Activated CD4-positive, alpha-beta T cell treated with anti-CD3 and anti-CD28 coated beads, Interleukin-10, Interleukin-2, amounts not matched to agents 100 ng/mL and 50 ng/mL, durations not matched to agents 16 hours and 8 hours (primary cell): ENCODE results near the gene TMPRSS9.

Experiments
- DNase-seq: peaks from one replicate; pipeline ENCODE4 v3.0.0-alpha.2; 2020

Gene TMPRSS9

GRCh38 chr19:2359992-2360685 is at the start of gene TMPRSS9:
TMPRSS9 (plus strand) TSS chr19:2360265; CDS start chr19:2389786, 29,521 bp downstream.
- no peak for DNase-seq

GRCh38 chr19:2311093-2311492 is 49.0 kb upstream of the TMPRSS9 start:
- no peak for DNase-seq

GRCh38 chr19:2312820-2313501 is 47.1 kb upstream of the TMPRSS9 start:
- no peak for DNase-seq

GRCh38 chr19:2315121-2315817 is 44.8 kb upstream of the TMPRSS9 start:
- DNase-seq = no peak

- peak; percentile 31 for DNase-seq
These were observed 44.2 kb upstream of the TMPRSS9 start for GRCh38 chr19:2315818-2316353.

GRCh38 chr19:2317300-2317699 is 42.8 kb upstream of the TMPRSS9 start:
- DNase-seq = no peak

- DNase-seq = no peak
These were observed 42.3 kb upstream of the TMPRSS9 start for GRCh38 chr19:2317756-2318155.

GRCh38 chr19:2318923-2319322 is 41.1 kb upstream of the TMPRSS9 start:
- DNase-seq = no peak

- no peak for DNase-seq
These were observed 40.5 kb upstream of the TMPRSS9 start for GRCh38 chr19:2319551-2319950.

- no peak for DNase-seq
These were observed 40.0 kb upstream of the TMPRSS9 start for GRCh38 chr19:2320049-2320448.

GRCh38 chr19:2320939-2321338 is 39.1 kb upstream of the TMPRSS9 start:
- DNase-seq = no peak

GRCh38 chr19:2321565-2322283 is 38.3 kb upstream of the TMPRSS9 start:
- DNase-seq = no peak

- no peak for DNase-seq
These were observed 36.4 kb upstream of the TMPRSS9 start for GRCh38 chr19:2323707-2324106.

GRCh38 chr19:2324220-2324948 is 35.7 kb upstream of the TMPRSS9 start:
- no peak for DNase-seq

- no peak for DNase-seq
These were observed 34.6 kb upstream of the TMPRSS9 start for GRCh38 chr19:2325281-2326046.

GRCh38 chr19:2326699-2327360 is 33.2 kb upstream of the TMPRSS9 start:
- no peak for DNase-seq

- DNase-seq = peak; percentile 94
These were observed 32.2 kb upstream of the TMPRSS9 start for GRCh38 chr19:2327773-2328400.

GRCh38 chr19:2328401-2329148 is 31.5 kb upstream of the TMPRSS9 start, which contains the start of the genes LSM7 and SPPL2B:
LSM7 (minus strand) TSS chr19:2328586; CDS start chr19:2328566, 20 bp downstream.
SPPL2B (plus strand) TSS chr19:2328684; CDS start chr19:2328710, 26 bp downstream.
- peak; percentile 96 for DNase-seq

GRCh38 chr19:2329149-2329478 is 31.0 kb upstream of the TMPRSS9 start:
- DNase-seq = no peak
